SK-N-SH (cell line): ENCODE results near the gene ROPN1L. TPM values are rescaled to one million over a fixed set of nuclear protein-coding genes. Genes with fewer than 3 reads are reported as not detected.

Source experiments
- CTCF ChIA-PET: fragments of 300-600, 350-600 bp; formaldehyde crosslinking; extraction: SDS; loops from one replicate; lab custom pipeline; 2021; lab: Yijun Ruan, JAX
- POLR2A ChIA-PET: fragments of 350-600 bp; sonication (Branson Sonifier 250); formaldehyde crosslinking; extraction: SDS; loops from one replicate; lab custom pipeline; 2020; ENCODE audit warnings: antibody characterized with exemption, inconsistent platforms; lab: Yijun Ruan, JAX
- DNase-seq: peaks from one replicate; pipeline ENCODE4 v3.0.0; 2012
- H2AFZ ChIP-seq: fragments of 200-600 bp; sonication (generic); 2 replicates; pipeline ENCODE4 v1.8.1; 2016; ENCODE audit warnings: antibody characterized with exemption, mild to moderate bottlenecking, low read depth
- H3F3A ChIP-seq: fragments of 200-600 bp; sonication (generic); replicated peaks from 2 replicates; pipeline ENCODE3; 2016; ENCODE audit warnings: antibody characterized with exemption, mild to moderate bottlenecking; ENCODE audit not compliant: insufficient read depth
- H3K27ac ChIP-seq, 2 experiments: fragments of 200-500 bp in 1 of 2; fragments of 200-600 bp in 1 of 2; sonication (Bioruptor generic) in 1 of 2; sonication (generic), shearing (Covaris generic) in 1 of 2; 2 replicates each; pipeline versions ENCODE4 v1.5.1 to v1.6.1; 2014 to 2016; ENCODE audit warnings: low read depth in 2 of 2, inconsistent platforms in 1 of 2, low read length in 1 of 2, mild to moderate bottlenecking in 1 of 2, mixed read lengths in 1 of 2
- H3K27me3 ChIP-seq: fragments of 200-600 bp; sonication (generic), shearing (Covaris generic); 2 replicates; pipeline ENCODE4 v1.6.1; 2016; ENCODE audit warnings: mixed run types; ENCODE audit not compliant: insufficient read depth
- H3K36me3 ChIP-seq, 2 experiments: fragments of 200-500 bp in 1 of 2; fragments of 200-600 bp in 1 of 2; sonication (Bioruptor generic) in 1 of 2; sonication (generic) in 1 of 2; replicated peaks in 1 of 2; 2 replicates each; pipeline versions ENCODE3 to v1.5.1; 2014 to 2016; ENCODE audit warnings: low read length in 1 of 2, mild to moderate bottlenecking in 1 of 2; ENCODE audit not compliant: insufficient read depth in 2 of 2, control insufficient read depth in 1 of 2
- H3K4me1 ChIP-seq, 2 experiments: fragments of 200-500 bp in 1 of 2; fragments of 200-600 bp in 1 of 2; sonication (Bioruptor generic) in 1 of 2; sonication (generic), shearing (Covaris generic) in 1 of 2; 2 replicates each; pipeline versions ENCODE4 v1.5.1 to v1.6.1; 2014 to 2016; ENCODE audit warnings: low read depth in 1 of 2, low read length in 1 of 2, mixed run types in 1 of 2; ENCODE audit not compliant: insufficient read depth in 2 of 2, control insufficient read depth in 1 of 2
- H3K4me2 ChIP-seq: fragments of 200-600 bp; sonication (generic), shearing (Covaris generic); 2 replicates; pipeline ENCODE4 v1.6.1; 2017; ENCODE audit warnings: mixed run types
- H3K4me3 ChIP-seq, 2 experiments: fragments of 200-500 bp in 1 of 2; fragments of 200-600 bp in 1 of 2; sonication (Bioruptor generic) in 1 of 2; sonication (generic), shearing (Covaris generic) in 1 of 2; 2 replicates each; pipeline versions ENCODE4 v1.5.1 to v1.8.1; 2014 to 2016; ENCODE audit warnings: low read depth in 2 of 2, inconsistent platforms in 1 of 2, low read length in 1 of 2, mild to moderate bottlenecking in 1 of 2, mixed read lengths in 1 of 2, moderate library complexity in 1 of 2
- H3K79me2 ChIP-seq: fragments of 200-600 bp; sonication (generic); 2 replicates; pipeline ENCODE4 v1.8.1; 2017; ENCODE audit warnings: mild to moderate bottlenecking; ENCODE audit not compliant: insufficient read depth
- H3K9ac ChIP-seq: fragments of 200-600 bp; sonication (generic); 2 replicates; pipeline ENCODE4 v1.6.1; 2017; ENCODE audit warnings: mixed run types
- H3K9me2 ChIP-seq: fragments of 200-600 bp; sonication (generic); 2 replicates; pipeline ENCODE4 v1.6.1; 2017; ENCODE audit warnings: mixed run types
- H3K9me3 ChIP-seq: fragments of 200-600 bp; sonication (generic); 2 replicates; pipeline ENCODE4 v1.6.1; 2017; ENCODE audit warnings: mixed run types, mild to moderate bottlenecking, moderate library complexity
- H4K20me1 ChIP-seq: fragments of 200-600 bp; sonication (generic); 2 replicates; pipeline ENCODE4 v1.6.1; 2017; ENCODE audit warnings: mild to moderate bottlenecking, mixed run types; ENCODE audit not compliant: insufficient read depth
- EZH2phosphoT487 ChIP-seq: fragments of 200-600 bp; sonication (generic); IDR thresholded peaks from 2 replicates; pipeline ENCODE4 v1.6.1; 2017; ENCODE audit warnings: low read depth, mixed run types, mild to moderate bottlenecking, antibody characterized with exemption, moderate library complexity, borderline replicate concordance
- JUND ChIP-seq: IDR thresholded peaks from 2 replicates; pipeline ENCODE4 v1.4.0; 2012
- MEF2A ChIP-seq: IDR thresholded peaks from 2 replicates; pipeline ENCODE4 v1.4.0; 2012; ENCODE audit warnings: low read depth, borderline replicate concordance
- NFIC ChIP-seq: IDR thresholded peaks from 2 replicates; pipeline ENCODE4 v1.4.0; 2012; ENCODE audit warnings: borderline replicate concordance
- RCOR1 ChIP-seq: fragments of 150-350 bp; IDR thresholded peaks from 2 replicates; pipeline ENCODE4 v1.6.1; 2017; ENCODE audit warnings: antibody characterized with exemption, low read length
- RFX5 ChIP-seq: IDR thresholded peaks from 2 replicates; pipeline ENCODE4 v1.6.1; 2012; ENCODE audit warnings: mild to moderate bottlenecking, improper control_type of control experiment, low read length
- RXRA ChIP-seq: IDR thresholded peaks from 2 replicates; pipeline ENCODE4 v1.4.0; 2012; ENCODE audit warnings: low read depth, mild to moderate bottlenecking, borderline replicate concordance
- SIN3A ChIP-seq: IDR thresholded peaks from 2 replicates; pipeline ENCODE4 v1.6.1; 2012; ENCODE audit warnings: low read depth, mild to moderate bottlenecking, low read length, moderate library complexity, borderline replicate concordance
- TEAD4 ChIP-seq: IDR thresholded peaks from 2 replicates; pipeline ENCODE4 v1.4.0; 2012; ENCODE audit warnings: mild to moderate bottlenecking, borderline replicate concordance; ENCODE audit not compliant: insufficient read depth
- WGBS: methylation state at CpG from one replicate; pipeline ENCODE4 v1.1.6; 2017; ENCODE audit warnings: low lambda C conversion rate; 5-methylcytosine and 5-hydroxymethylcytosine counted together
- polyA plus RNA-seq, 3 experiments: library from polyadenylated mRNA; depleted of rRNA; stranded (reverse); fragments of >200 nt; gene quantifications; 2 replicates each; pipeline ENCODE4 v1.2.3, GENCODE V29; 2012
- TF ChIP-seq, protein P1 (sequence below): fragments of 150-350 bp; IDR thresholded peaks from 2 replicates; pipeline ENCODE4 v1.6.1; 2017; ENCODE audit warnings: antibody characterized with exemption, low read length, low read depth, borderline replicate concordance
- TF ChIP-seq, protein P2 (sequence below): IDR thresholded peaks from 2 replicates; pipeline ENCODE4 v1.4.0; 2012; ENCODE audit warnings: low read depth
- TF ChIP-seq, protein P3 (sequence below): IDR thresholded peaks from 2 replicates; pipeline ENCODE4 v1.4.0; 2012; ENCODE audit warnings: low read depth, borderline replicate concordance
- TF ChIP-seq, protein P4 (sequence below): IDR thresholded peaks from 2 replicates; pipeline ENCODE4; 2012

ROPN1L gene
- polyA plus RNA-seq, 1 of the 3 experiments (the other 2 are of a cell fraction), result 0.31 TPM

DNA sequence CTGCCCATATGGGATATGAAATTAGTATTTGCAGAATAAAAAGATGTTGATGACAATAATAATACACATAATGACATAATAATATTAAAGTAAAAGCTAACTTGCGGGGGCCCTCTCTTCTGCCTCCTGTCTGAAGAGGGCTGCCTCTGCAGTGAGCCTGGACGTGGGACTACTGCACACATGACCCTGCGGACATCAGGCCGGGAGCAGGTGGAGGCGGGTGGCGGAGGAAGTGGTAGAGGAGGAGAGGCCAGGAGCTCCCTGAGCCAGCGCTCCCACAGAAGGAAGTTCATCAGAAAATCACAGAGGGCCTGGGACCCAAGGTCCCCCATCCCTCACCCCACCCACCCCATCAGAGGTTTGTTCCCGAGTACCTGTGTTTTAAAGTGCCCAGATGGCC is 60.5 kb downstream of the ROPN1L start:
- H2AFZ ChIP-seq, result no peak overlapping the region
- 91% methylated on average over 8 of the region's 8 CpGs for WGBS
- H3K9me2 ChIP-seq, result no peaks in the 10 kb centered on the region
- ChIA-PET CTCF (interaction anchor here (1.2 to 2.1 kb wide), 3 partner anchors 12 to 126 kb away, joined by 3 to 11 read pairs (median 8); no protein-coding TSS in a partner anchor), POLR2A (no interaction called here)
- H3K9ac ChIP-seq, result no peak overlapping the region
- no peak for DNase-seq
- no peak overlapping the region for H3K4me3 ChIP-seq
- no peak overlapping the region for H3K4me2 ChIP-seq
- no peaks in the 10 kb centered on the region for H3K27me3 ChIP-seq
- H4K20me1 ChIP-seq, result no peaks in the 10 kb centered on the region
- H3K27ac ChIP-seq, result no peak overlapping the region
- H3K4me1 ChIP-seq, result peaks cover 0 to 15% of the 10 kb centered on the region in 2 experiments; a peak in 2 of 4 replicates
- TF ChIP-seq RCOR1, result no peak
- no peaks in the 10 kb centered on the region for H3K9me3 ChIP-seq
- H3K79me2 ChIP-seq, result no peaks in the 10 kb centered on the region
- H3F3A ChIP-seq, result no peaks in the 10 kb centered on the region
- no peaks in the 10 kb centered on the region for H3K36me3 ChIP-seq

DNA sequence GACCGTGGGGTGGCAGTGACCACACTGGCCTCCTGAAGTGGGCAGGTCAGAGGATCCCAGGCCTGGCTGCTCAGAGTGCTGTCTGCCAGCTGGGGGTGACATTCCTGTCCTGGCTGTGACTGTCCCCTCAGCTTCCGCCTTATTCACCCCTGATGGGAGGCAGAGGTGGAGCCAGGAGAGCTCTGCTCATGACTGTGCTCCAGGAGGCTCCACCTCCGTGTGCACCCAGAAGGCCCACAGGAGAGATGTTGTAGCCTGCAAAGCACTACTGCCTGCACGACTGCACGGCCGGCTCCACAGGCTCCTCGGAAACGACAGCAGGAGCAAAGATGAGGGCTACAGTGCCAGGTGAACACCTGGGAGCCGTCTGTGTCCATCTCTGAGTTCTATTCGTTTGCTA is 60.9 kb downstream of the ROPN1L start:
- H4K20me1 ChIP-seq, result no peaks in the 10 kb centered on the region
- H3K4me3 ChIP-seq, result no peak overlapping the region
- H3K9ac ChIP-seq, result no peak overlapping the region
- H3K36me3 ChIP-seq, result no peaks in the 10 kb centered on the region
- H3K9me3 ChIP-seq, result no peaks in the 10 kb centered on the region
- peaks cover 0 to 15% of the 10 kb centered on the region in 2 experiments; a peak in 2 of 4 replicates for H3K4me1 ChIP-seq
- H3K9me2 ChIP-seq, result no peaks in the 10 kb centered on the region
- POLR2A ChIA-PET, result no interaction called here
- H2AFZ ChIP-seq, result no peak overlapping the region
- no peak for DNase-seq
- no peaks in the 10 kb centered on the region for H3F3A ChIP-seq
- no peaks in the 10 kb centered on the region for H3K79me2 ChIP-seq
- H3K27ac ChIP-seq, result no peak overlapping the region
- H3K4me2 ChIP-seq, result no peak overlapping the region
- no peaks in the 10 kb centered on the region for H3K27me3 ChIP-seq
- TF ChIP-seq RXRA (no peak), MEF2A (no peak), NFIC (no peak), RFX5 (no peak), TEAD4 (no peak), JUND (no peak), SIN3A (no peak), EZH2phosphoT487 (no peak)
- TF ChIP-seq, protein P1, sequence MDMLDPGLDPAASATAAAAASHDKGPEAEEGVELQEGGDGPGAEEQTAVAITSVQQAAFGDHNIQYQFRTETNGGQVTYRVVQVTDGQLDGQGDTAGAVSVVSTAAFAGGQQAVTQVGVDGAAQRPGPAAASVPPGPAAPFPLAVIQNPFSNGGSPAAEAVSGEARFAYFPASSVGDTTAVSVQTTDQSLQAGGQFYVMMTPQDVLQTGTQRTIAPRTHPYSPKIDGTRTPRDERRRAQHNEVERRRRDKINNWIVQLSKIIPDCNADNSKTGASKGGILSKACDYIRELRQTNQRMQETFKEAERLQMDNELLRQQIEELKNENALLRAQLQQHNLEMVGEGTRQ, result no peak
- TF ChIP-seq, protein P2, sequence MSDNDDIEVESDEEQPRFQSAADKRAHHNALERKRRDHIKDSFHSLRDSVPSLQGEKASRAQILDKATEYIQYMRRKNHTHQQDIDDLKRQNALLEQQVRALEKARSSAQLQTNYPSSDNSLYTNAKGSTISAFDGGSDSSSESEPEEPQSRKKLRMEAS, result no peak
- TF ChIP-seq, protein P3, sequence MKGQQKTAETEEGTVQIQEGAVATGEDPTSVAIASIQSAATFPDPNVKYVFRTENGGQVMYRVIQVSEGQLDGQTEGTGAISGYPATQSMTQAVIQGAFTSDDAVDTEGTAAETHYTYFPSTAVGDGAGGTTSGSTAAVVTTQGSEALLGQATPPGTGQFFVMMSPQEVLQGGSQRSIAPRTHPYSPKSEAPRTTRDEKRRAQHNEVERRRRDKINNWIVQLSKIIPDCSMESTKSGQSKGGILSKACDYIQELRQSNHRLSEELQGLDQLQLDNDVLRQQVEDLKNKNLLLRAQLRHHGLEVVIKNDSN, result no peak
- TF ChIP-seq, protein P4, sequence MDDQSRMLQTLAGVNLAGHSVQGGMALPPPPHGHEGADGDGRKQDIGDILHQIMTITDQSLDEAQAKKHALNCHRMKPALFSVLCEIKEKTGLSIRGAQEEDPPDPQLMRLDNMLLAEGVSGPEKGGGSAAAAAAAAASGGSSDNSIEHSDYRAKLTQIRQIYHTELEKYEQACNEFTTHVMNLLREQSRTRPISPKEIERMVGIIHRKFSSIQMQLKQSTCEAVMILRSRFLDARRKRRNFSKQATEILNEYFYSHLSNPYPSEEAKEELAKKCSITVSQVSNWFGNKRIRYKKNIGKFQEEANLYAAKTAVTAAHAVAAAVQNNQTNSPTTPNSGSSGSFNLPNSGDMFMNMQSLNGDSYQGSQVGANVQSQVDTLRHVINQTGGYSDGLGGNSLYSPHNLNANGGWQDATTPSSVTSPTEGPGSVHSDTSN, result no peak
- TF ChIP-seq, all 33 proteins: peak for 0
- CTCF ChIA-PET, result interaction anchor here (2.0 kb wide), 1 partner anchor 125 kb away, joined by 8 read pairs; no protein-coding TSS in a partner anchor
- 80% methylated on average over 10 of the region's 10 CpGs for WGBS
